ENCODE measurements around the gene CH25H. TPM values are rescaled to one million over a fixed set of nuclear protein-coding genes. Genes with fewer than 3 reads are reported as not detected.

The CH25H gene
- polyA plus RNA-seq, 1 of the 3 experiments (the other 2 are of a cell fraction) = not detected

- Histone ChIP-seq H3K4me3 (ENCODE audit: low read depth in 2 of 2, low read length in 1 of 2) (no peak overlapping the region), H3K9me2 (peaks cover under 1% of the 10 kb centered on the region; the same call in 1 of the 2 replicates), H3K27ac (ENCODE audit: low read depth in 2 of 2, low read length in 1 of 2) (no peak overlapping the region), H3K79me2 (ENCODE audit: insufficient read depth) (no peaks in the 10 kb centered on the region), H3F3A (replicated peaks; ENCODE audit: insufficient read depth) (no peaks in the 10 kb centered on the region), H3K4me2 (no peak overlapping the region), H3K36me3 (replicated peaks in 1 of 2; ENCODE audit: control insufficient read depth in 1 of 2, insufficient read depth in 2 of 2, low read length in 1 of 2) (no peaks in the 10 kb centered on the region), H3K27me3 (ENCODE audit: insufficient read depth) (no peaks in the 10 kb centered on the region; the same call in none of the 2 replicates), H3K9ac (no peak overlapping the region), H2AFZ (ENCODE audit: low read depth) (no peak overlapping the region), H3K4me1 (ENCODE audit: control insufficient read depth in 1 of 2, insufficient read depth in 2 of 2, low read depth in 1 of 2, low read length in 1 of 2) (no peaks in the 10 kb centered on the region), H3K9me3 (no peaks in the 10 kb centered on the region), H4K20me1 (ENCODE audit: insufficient read depth) (no peaks in the 10 kb centered on the region)
- POLR2A ChIA-PET = no interaction called here
- no peak for TF ChIP-seq MAX (IDR thresholded peaks at IDR 0.05; ENCODE audit: low read depth)
- TF ChIP-seq SMC3 (IDR thresholded peaks at IDR 0.05; ENCODE audit: low read depth, low read length) = no peak
- no peak for TF ChIP-seq RXRA (IDR thresholded peaks at IDR 0.05; ENCODE audit: borderline replicate concordance, low read depth)
- TF ChIP-seq IRF3 (IDR thresholded peaks at IDR 0.05; ENCODE audit: low read depth, low read length) = no peak
- no peak for TF ChIP-seq USF1 (IDR thresholded peaks at IDR 0.05; ENCODE audit: borderline replicate concordance, low read depth)
- TF ChIP-seq ZBTB33 (IDR thresholded peaks at IDR 0.05; ENCODE audit: borderline replicate concordance, low read depth) = no peak
- TF ChIP-seq RCOR1 (IDR thresholded peaks at IDR 0.05; ENCODE audit: low read length) = no peak
- no peak for TF ChIP-seq POLR2AphosphoS5 (IDR thresholded peaks at IDR 0.05; ENCODE audit: low read depth, low read length)
- TF ChIP-seq CTCF (IDR thresholded peaks at IDR 0.05) = no peak
- no peak for TF ChIP-seq NRF1 (IDR thresholded peaks at IDR 0.05; ENCODE audit: low read depth, low read length)
- TF ChIP-seq GATA2 (CRISPR knock-in tag; IDR thresholded peaks at IDR 0.05) = no peak
- no peak for TF ChIP-seq TAF1 (IDR thresholded peaks at IDR 0.05; ENCODE audit: borderline replicate concordance, low read depth, low read length)
- no peak for TF ChIP-seq MEF2A (IDR thresholded peaks at IDR 0.05; ENCODE audit: borderline replicate concordance, low read depth)
- no peak for TF ChIP-seq USF2 (IDR thresholded peaks at IDR 0.05; ENCODE audit: borderline replicate concordance, low read depth, low read length)
- no peak for TF ChIP-seq PBX3 (IDR thresholded peaks at IDR 0.05)
- no peak for TF ChIP-seq NFIC (IDR thresholded peaks at IDR 0.05; ENCODE audit: borderline replicate concordance)
- TF ChIP-seq FOSL2 (IDR thresholded peaks at IDR 0.05; ENCODE audit: borderline replicate concordance, low read depth) = no peak
- CTCF ChIA-PET = interaction anchor here (0.9 kb wide), 1 partner anchor 10 kb away, joined by 3 read pairs; no protein-coding TSS in a partner anchor
- no peak for DNase-seq
Observed at GRCh38 chr10:89167915-89168314, 39.2 kb downstream of the CH25H start.
